SHP77 treated with DMSO at 0.1 percent for 48 hours (cell line): ENCODE results near the gene MYH7B.

Experiments
- DNase-seq: peaks from one replicate; lab custom pipeline; 2025; lab: John Stamatoyannopoulos, UW

MYH7B gene

GRCh38 chr20:35004749-35005462 lies 49.2 kb downstream of the MYH7B start:
- no peak for DNase-seq
